GM21825 (cell line): ENCODE measurements around the gene CHST15.

Experiments used
- ATAC-seq: cut with Tn5 transposase; IDR thresholded peaks from one replicate; pipeline ENCODE4 v1.9.1; 2021; ENCODE audit warnings: mild to moderate bottlenecking, moderate library complexity; ENCODE audit not compliant: unreplicated experiment

CHST15 gene

GRCh38 chr10:124002391-124003069, 90.9 kb downstream of the CHST15 start:
- no peak for ATAC-seq

- no peak for ATAC-seq
Observed at GRCh38 chr10:124001391-124002148, 91.8 kb downstream of the CHST15 start.

GRCh38 chr10:124000792-124001201, 92.6 kb downstream of the CHST15 start:
- no peak for ATAC-seq

GRCh38 chr10:123999956-124000615, 93.3 kb downstream of the CHST15 start:
- no peak for ATAC-seq

- no peak for ATAC-seq
Observed at GRCh38 chr10:123999261-123999660, 94.1 kb downstream of the CHST15 start.

GRCh38 chr10:123998197-123999141, 94.9 kb downstream of the CHST15 start:
- no peak for ATAC-seq

GRCh38 chr10:123997486-123998196, 95.8 kb downstream of the CHST15 start:
- no peak for ATAC-seq

- no peak for ATAC-seq
Observed at GRCh38 chr10:123997013-123997412, 96.4 kb downstream of the CHST15 start.

- no peak for ATAC-seq
Observed at GRCh38 chr10:123996302-123996701, 97.1 kb downstream of the CHST15 start.

- no peak for ATAC-seq
Observed at GRCh38 chr10:123995461-123996131, 97.8 kb downstream of the CHST15 start.

- no peak for ATAC-seq
Observed at GRCh38 chr10:123995082-123995460, 98.3 kb downstream of the CHST15 start.

GRCh38 chr10:123994417-123995081, 98.8 kb downstream of the CHST15 start:
- peak; percentile 54 for ATAC-seq

- no peak for ATAC-seq
Observed at GRCh38 chr10:123993534-123994416, 99.6 kb downstream of the CHST15 start.

GRCh38 chr10:123991611-123992570, 101.5 kb downstream of the CHST15 start:
- ATAC-seq: no peak

GRCh38 chr10:123990889-123991288, 102.5 kb downstream of the CHST15 start:
- ATAC-seq: no peak

- no peak for ATAC-seq
Observed at GRCh38 chr10:123988694-123989093, 104.7 kb downstream of the CHST15 start.

- no peak for ATAC-seq
Observed at GRCh38 chr10:123986736-123987135, 106.7 kb downstream of the CHST15 start.
